NCI-H2107 (cell line): ENCODE measurements around the gene INSIG2.
A peak's percentile ranks its signal among the peaks of the same experiment; 100 is the strongest.

Experiments
- DNase-seq: peaks from one replicate; lab custom pipeline; 2025; lab: John Stamatoyannopoulos, UW

Gene INSIG2

GRCh38 chr2:118088051-118089024 is at the start of gene INSIG2:
Gene INSIG2, plus strand, starts transcription at chr2:118088471. Its CDS starts 8,086 bp downstream, at chr2:118096557.
- peak; percentile 86 for DNase-seq

- DNase-seq = no peak
These were observed 47.4 kb upstream of the INSIG2 start for GRCh38 chr2:118040891-118041290.

DNA sequence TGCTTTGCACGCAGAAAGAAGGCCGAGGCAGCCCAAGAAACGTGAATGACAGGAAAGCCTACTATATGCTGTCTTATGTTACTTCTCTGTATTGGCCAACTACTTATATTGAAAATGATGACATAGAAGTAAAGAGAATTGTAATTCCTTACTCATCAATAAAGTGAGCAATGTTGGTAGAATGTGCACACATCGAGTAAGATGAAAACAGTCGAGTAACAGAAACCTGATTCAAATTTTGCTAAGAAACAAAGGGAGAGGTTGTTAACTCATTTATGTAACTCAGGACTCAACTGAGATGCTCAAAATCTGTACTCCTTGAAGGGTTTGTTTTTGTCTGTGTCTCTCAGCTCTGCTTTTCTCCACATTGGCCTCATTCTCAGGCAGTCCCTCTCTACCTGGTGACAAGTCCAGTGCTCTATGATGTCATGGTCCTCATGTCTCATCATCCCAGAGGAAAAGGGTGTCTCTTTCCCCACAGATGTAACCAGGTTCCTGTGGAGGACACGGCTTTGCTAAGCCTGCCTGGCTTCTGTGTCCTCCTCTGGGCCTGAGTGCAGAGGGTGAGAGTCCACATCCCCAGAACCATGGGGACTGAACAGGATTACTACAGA is 44.1 kb upstream of the INSIG2 start:
- no peak for DNase-seq

DNA sequence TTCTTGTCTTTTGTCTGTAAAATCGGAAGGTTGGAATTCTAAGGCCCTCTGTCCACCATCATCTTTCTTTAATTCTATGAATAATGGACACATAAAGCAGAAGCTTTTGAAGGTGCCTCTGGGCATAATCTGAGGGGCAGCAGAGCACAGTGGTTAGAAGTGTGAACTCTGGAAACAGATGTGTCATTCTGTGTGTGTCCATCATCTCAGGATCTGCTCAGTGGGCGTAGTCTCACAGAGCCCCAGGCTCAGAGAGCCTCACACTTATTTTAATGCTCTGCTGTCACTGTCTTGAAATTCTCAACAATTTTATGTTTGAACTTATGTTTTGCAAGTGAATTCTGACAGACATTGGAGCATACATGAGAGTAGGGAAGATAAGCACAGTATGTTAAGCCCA is 43.4 kb upstream of the INSIG2 start:
- DNase-seq = no peak

DNA sequence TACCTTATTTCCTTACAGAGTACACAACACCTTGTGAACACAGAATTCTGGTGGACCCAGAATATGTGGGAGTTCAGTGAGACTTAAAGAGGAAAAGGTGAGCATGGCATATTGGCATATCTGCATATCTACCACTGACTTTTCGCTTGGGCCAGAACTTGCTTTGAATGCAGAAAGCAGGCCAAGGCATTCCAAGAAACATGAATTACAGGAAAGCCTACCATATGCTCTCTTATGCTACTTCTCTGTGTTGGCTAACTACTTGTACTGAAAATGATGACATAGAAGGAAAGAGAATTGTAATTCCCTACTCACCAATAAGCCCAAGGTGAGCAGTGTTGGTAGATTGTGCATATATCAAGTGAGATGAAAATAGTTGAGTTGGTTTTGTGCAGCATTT is 43.0 kb upstream of the INSIG2 start:
- no peak for DNase-seq

DNA sequence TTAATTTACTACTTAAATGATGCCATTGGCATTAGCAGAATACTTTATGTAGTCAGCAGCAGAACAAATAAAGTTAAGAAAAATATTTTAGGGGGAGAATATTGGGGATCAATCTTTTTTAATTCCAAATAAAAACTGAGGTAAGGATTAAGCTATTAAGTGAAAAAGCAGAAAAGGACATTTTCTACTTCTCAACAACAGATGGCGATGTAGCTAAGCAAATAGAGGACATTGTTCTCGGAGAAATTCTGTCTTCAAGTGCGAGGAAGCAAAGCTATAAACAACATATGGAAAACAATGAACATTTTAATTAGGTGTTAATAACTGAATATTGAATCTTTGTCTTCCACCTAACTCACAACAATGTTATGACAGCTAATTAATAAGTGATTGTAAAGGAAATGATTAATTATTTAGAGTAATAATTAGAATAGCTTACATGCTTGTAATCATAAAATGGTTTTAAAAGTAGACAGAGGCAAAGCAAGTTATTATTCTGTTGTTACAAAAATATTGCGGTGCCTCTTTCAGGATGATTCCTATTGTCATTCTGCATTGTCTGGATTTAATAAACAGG is 41.5 kb upstream of the INSIG2 start:
- DNase-seq = no peak

DNA sequence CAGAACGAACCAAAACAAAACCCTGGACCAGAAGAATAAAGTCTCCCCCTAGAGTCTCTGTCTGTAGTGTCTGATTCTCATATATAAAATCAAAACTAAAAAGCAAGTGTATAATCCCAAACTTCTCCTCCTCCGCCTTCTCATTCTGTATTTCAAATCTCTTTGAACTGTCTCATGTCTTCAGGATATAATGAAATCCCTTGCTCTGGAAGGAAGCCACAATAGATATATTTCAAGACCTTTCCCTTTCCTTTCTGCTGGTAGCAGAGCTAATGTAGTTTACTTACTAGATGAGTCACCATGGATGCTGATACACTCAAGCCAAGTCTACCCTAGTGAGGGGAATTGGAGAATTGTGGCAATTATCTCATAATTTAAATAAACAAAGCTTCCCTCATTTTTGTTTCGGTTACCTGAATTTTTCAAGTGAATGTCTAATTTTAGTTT is 40.9 kb upstream of the INSIG2 start:
- no peak for DNase-seq

- no peak for DNase-seq
These were observed 39.9 kb upstream of the INSIG2 start for GRCh38 chr2:118048401-118048800.

GRCh38 chr2:118049140-118049815 is 39.0 kb upstream of the INSIG2 start:
- DNase-seq = no peak

DNA sequence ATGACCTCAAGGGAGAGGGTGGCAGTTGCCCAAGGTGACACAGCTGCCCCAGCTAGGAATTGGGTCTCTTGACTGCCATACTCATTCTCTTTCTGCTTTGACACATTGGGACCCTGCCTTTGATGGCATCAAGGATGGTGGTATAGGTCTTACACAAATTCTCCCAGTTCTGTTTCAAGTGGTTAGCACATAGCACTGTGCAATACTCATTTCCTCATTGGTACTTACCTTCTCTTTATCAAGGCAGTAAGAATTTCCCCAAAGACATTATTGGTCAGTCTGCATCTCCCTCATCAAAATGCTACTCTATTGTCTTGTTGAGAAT is 38.5 kb upstream of the INSIG2 start:
- DNase-seq = no peak

DNA sequence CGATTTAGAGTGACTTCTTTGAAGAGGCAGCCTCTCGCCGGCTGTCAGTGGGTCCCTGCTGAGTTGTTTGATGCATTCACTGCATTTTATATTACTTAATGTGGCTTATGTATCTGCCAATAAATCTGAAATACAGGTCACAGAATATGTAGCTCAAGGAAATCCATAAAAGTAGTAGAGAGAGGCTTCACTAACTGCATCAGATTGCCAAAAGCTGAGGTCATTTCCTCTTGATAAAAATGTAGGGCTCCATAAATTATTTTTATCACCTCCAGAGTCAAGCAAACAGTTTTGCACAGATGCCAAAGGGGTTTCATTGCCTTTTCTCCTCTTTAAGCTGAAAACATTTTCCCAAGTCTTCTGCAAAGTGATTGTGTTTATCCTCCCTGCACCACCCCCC is 37.9 kb upstream of the INSIG2 start:
- DNase-seq = no peak

DNA sequence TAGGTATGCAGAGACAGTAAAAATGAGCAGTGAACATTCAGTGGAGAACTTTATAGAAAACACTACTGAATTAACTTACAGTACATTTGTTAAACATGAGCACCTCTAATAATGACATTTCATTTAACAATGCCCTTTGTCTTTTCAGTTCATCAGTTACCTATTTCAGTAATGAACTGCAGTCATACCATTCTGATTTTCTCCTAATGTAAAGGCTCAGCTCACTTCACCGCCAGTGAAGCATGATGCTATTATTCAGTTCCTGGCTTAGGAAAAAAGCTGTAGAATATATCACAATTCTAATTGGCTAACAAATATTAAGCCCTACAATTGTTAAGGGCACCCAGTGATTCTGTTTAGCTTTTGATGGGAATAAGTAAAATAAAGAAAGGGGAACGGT is 37.3 kb upstream of the INSIG2 start:
- no peak for DNase-seq

- DNase-seq = no peak
These were observed 36.4 kb upstream of the INSIG2 start for GRCh38 chr2:118051826-118052358.

- no peak for DNase-seq
These were observed 35.8 kb upstream of the INSIG2 start for GRCh38 chr2:118052474-118052873.

- DNase-seq = no peak
These were observed 34.6 kb upstream of the INSIG2 start for GRCh38 chr2:118053681-118054080.

- no peak for DNase-seq
These were observed 33.9 kb upstream of the INSIG2 start for GRCh38 chr2:118054213-118055008.

- no peak for DNase-seq
These were observed 32.6 kb upstream of the INSIG2 start for GRCh38 chr2:118055512-118056164.

GRCh38 chr2:118056165-118056534 is 32.1 kb upstream of the INSIG2 start:
- no peak for DNase-seq

DNA sequence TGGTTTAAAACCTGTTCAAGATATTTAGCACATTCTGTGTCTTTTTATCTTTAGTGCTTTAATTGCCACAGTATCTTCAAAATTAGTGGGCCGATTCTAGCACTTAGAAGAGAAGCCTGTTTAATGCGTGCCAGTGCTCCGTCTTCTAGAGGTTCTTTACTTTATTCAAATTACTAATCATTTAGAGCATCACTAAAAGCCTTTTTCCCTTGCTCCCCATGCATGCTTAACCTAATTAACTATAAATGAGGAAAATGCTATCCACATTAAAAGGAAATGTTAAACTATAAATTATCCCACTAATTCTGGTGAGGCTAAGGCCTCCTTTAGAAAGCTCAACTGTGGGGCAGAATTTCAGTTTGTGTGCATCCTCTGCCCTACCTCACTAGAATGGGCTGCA is 31.5 kb upstream of the INSIG2 start:
- DNase-seq = no peak

- DNase-seq = no peak
These were observed 29.3 kb upstream of the INSIG2 start for GRCh38 chr2:118058951-118059350.

DNA sequence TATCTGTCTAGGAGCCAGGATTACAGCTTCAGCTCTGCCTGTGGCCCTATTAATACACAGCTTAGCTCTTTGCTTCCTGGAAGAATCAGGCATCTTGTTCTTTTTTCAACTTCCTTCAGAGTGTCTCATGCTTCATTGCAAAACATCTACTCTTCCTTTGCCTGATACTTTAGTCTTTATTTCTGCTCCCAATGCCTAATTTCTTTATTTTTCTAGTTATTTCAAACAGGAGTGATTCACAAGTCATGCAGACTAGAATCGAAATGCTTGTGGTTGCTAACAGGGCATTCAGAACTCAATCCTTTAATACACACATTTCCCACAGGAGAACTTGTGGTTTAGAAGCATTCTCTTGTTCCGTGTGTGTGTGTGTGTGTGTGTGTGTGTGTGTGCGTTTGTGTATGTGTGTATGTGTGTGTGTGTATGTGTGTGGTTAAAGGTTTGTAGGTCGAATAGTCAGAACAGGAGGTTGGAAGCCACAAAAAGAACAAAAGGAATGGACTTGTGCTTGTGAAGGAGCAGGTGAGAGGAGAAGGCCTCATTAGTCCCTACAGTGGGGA is 28.3 kb upstream of the INSIG2 start:
- DNase-seq = no peak
